ENCODE measurements around the gene SLC25A19.
"Not testable (repeated sequence)": the region's sequence is repeated elsewhere in the genome, so short reads cannot be mapped to it uniquely, and the experiment has no call there.

SLC25A19 gene

GRCh38 chr17:75301049-75301448, 11.8 kb upstream of the SLC25A19 start:
- no peak for DNase-seq

GRCh38 chr17:75300280-75300679, 11.0 kb upstream of the SLC25A19 start:
- no peak for DNase-seq

- DNase-seq, result no peak
Observed at GRCh38 chr17:75295201-75296158, 6.2 kb upstream of the SLC25A19 start.

- DNase-seq, result not testable (repeated sequence)
Observed at GRCh38 chr17:75292810-75293448, 3.7 kb upstream of the SLC25A19 start.

- no peak for DNase-seq
Observed at GRCh38 chr17:75289832-75290337, 652 bp upstream of the SLC25A19 start.

DNA sequence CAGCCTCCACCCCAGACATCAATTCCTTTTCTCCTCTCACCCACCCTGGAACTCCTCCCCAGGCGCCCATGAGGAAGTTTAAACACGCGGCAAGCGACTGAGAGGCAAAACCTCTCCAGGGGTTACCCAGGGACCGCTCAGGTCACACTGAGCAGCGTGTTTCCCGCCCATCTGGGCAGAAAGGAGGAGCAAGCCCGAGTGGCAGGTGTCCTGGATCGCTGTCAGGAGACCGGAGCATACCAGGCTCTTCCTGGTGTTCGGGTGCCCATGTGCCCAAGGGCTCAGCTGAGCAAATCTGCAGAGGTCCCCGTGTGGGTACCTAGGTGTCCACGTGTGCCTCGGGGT, 491 bp downstream of the SLC25A19 start:
- DNase-seq, result peak; percentile 63

DNA sequence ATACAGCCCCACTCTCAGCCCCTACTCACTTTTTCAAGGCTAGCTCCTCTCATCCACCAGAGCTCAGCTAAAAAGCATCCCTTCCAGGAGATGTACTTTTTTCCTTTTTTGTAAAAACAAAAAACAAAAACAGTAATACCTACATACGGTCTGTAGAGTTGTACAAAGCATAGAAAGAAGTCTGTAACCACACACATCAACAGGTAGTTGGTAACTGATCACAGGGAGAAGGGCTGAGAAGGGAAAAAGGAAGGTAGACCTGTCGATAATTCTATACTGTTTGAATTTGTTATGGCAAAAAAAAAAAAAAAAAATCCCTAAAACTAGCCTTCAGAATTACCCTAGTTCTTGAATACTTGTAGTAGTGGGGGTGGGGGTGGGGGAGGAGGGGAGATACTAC, 874 bp downstream of the SLC25A19 start:
- DNase-seq, result no peak

DNA sequence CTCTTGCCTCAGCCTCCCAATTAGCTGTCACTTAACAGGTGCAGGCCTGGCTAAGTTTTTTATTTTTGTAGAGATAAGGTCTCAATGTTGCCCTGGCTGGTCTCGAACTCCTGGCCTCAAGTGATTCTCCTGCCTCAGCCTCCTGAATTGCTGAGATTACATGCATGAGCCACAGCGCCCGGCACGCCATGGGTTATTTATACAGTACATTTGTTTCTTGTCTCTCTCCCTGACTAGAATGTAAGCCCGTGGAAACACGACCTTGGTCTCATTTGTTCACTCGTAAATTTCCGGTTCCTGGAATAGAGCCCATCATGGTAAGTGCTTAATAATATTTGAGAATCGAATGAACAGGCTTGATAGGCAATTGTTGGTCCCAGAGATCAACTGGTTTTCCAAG, 2.0 kb downstream of the SLC25A19 start:
- no peak for DNase-seq

DNA sequence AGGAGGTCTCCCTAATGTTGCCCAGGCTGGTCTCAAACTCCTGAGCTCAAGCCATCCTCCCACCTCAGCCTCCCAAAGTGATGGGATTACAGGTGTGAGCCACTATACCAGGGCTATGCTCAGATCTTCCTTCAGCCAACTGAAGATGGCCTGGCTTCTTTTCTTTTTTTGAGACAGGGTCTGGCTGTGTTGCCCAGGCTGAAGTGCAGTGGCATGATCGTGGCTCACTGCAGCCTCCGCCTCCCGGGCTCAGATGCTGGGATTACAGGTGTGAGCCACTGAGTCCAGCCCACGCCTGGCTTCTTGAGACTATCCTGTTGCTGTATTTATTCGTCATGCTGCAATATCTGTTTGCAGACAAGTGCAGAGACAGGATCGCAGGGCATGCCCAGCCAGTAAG, 4.1 kb downstream of the SLC25A19 start:
- DNase-seq, result no peak

DNA sequence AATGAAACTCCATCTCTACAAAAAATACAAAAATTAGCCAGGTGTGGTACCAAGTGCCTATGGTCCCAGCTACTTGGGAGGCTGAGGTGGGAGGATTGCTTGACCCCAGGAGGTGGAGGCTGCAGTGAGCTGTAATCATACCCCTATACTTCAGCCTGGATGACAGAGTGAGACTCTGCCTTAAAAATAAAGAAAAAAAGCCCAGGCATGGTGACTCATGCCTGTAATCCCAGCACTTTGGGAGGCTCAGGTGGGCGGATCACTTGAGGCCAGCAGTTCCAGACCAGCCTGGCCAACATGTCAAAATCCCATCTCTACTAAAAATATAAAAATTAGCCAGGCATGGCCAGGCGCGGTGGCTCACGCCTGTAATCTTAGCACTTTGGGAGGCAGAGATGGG, 9.0 kb downstream of the SLC25A19 start:
- DNase-seq, result not testable (repeated sequence)

DNA sequence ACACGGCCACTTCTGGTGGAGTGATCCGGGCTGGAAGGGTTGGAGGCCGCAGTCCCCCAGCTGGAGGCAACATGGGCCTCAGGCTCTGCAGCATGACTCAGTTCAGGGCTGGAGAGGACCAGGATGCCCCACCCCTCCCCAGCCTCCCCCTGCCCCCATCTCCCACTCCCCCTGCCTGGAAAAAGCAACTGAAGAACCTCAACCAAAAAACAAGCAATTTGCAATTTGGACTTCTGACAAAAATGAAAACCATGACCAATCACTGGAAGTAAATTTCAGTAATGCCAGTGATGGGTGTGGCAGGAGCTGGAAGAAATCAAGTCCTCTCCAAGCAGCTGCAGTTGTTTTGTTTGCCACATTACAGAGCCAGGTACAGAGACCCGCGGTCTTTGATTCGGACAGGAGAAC, 11.6 kb downstream of the SLC25A19 start:
- no peak for DNase-seq

DNA sequence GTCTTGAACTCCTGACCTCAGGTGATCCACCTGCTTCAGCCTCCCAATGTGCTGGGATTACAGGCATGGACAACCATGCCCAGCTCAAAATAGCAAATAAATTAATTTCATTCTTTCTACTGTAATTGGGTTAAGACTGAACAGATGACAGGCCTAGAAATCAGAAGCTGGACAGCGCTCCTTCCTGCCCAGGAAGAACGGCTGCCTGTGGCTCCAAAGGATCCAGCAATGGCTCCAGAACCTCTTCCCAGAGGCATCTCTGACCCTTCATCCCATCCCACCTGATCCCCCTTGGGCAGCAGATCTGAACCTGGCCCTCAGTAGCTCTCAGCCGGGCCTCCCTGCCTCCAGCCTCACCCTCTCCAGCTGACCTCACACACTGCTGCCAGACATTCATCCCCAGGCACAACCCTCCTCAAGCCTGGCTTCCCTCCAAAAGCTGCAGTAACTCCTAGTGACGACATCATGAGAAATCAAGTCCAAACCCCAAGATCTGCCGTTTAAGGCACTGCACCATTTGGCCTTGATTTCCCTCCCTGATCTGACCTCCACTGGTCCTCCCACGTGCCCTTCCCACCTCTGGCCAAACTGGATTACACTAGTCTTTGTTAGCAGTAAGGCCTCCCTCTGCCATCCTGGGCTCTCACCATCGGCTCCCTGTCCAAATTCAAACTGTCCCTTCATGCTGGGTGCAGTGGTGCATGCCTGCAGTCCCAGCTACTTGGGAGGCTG, 15.1 kb downstream of the SLC25A19 start:
- no peak for DNase-seq

GRCh38 chr17:75272848-75273184, 16.4 kb downstream of the SLC25A19 start:
- DNase-seq, result no peak

DNA sequence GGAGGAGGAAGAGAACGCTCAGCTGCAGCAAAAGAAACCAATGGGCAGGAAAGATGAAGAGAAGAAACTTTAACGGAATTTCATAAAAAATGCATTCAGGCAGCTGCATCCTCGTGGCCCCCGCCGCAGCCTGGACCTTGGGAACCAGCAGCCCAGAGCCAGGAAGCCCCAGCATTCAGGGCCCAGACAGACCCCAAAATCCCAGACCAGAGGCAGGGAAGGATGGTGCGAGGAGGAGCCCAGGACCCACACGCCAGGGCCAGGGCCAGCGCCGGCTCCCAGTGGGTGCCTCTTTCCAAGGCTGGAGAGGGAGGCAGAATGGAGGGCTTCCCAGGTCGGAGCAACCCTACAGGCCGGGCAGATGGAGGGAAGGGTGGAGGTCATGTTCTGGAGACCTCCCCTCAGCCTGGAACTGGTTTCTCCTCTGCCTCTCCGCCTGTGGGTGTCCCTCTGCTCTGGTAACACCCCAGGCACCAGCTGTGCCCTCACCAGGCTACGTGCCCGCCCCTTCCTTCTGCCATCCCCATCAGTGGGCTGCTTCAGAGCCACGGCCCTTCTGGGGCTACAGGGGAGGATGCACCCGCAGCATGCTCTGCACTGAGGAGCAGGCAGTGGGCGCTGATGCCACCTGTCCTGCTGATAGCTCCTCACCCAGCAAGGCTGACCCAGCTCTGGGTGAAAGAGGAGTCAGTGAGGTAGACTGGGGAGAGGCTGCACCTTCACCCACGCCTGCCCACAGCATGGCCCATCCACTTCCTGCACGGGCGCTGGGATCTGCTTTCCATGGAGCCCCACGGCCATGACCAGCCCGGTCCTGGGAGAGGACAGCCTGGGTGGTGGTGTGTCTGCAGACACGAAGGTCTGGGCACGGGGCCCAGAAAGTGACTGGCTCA, 17.0 kb downstream of the SLC25A19 start:
- DNase-seq, result no peak

GRCh38 chr17:75271233-75271954, 17.8 kb downstream of the SLC25A19 start:
- DNase-seq, result peak; percentile 13

DNA sequence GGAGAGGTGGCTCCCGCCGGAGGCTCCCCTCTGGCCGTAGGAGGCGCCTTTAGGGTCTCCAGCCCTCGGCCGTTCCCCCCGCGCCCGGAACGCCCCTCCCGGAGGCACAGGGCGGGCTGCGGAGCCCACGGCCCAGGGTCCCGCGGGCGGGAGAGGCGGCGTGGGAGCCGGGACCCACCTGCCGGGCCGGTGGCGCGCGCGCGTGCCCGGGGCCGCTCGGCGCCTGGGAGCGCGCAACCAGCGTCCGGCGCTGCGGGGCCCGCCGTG, 18.3 kb downstream of the SLC25A19 start, which contains the start of gene MIF4GD:
Gene MIF4GD, minus strand, starts transcription at position 266 of the 267 bp plus-strand sequence. CDS start 1,036 bp downstream, outside the sequence.
- peak; percentile 38 for DNase-seq

- DNase-seq, result peak; percentile 29
Observed at GRCh38 chr17:75270218-75270965, 18.8 kb downstream of the SLC25A19 start.

- no peak for DNase-seq
Observed at GRCh38 chr17:75269844-75270217, 19.4 kb downstream of the SLC25A19 start.

DNA sequence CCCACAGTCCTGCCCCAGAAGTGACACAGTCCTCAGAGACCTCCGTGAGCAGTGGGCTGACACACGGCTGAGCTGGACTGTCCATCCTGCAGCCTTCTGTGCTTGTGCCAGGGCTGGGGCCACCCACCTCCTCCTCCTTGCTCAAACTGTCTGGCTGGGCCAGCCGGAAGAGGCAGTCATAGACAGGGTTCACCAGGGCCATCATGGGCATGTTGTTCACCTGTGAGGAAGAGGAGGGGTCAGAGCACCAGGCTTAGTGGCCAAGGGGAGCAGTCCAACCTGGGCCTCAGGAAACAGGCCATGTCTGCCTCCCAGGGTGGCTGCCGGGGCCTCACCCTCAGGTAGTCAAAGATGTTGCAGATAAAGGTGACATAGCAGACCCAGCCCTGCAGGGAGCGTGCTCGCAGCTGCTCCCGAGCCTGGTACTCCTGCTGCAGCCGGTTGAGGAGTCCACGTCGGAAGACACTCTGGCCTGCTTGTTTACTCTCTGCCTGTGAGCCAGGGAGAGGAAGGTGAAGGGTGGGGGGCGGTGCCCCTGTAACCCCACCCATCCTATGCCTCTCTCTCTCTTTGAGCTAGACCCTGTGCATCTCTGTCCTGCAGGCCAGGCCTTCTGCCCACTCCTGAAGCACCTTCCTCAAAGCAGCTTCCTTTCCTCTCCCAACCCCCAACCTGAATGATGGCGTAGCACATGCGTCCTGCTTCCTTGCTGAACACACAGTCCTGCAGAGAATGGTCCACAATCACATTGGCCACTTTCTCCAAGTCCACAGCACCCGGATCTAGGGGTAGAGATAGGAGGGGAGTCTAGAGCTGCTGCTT, 21.6 kb downstream of the SLC25A19 start:
- DNase-seq, result peak; percentile 66

- peak; percentile 15 for DNase-seq
Observed at GRCh38 chr17:75267153-75267410, 22.2 kb downstream of the SLC25A19 start.

All from NCI-H2029 (cell line).